ENCODE measurements around the gene PPP1CC.

DNA sequence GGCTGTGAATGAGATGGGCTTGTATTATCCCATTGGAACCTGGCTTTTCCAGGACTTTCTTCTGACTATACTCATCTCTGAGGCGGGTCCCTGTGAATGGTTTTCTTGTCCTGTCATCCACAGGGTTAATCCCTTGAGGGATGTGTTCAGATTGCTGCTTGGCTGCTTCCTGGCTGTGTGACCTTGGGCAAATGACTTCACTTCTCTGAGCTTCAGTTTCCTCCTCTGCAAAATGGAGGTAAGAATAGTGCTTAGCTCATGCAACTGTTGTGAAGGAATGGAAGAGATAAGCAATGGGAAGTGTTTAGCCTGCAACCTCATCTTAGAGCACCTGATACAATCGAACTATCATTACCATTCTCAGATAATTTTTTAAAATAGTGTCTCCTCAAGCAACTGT is 32.1 kb upstream of the PPP1CC start:
- TF ChIP-seq POLR2AphosphoS5 (IDR thresholded peaks at IDR 0.05) = no peak
- TF ChIP-seq, protein P1, sequence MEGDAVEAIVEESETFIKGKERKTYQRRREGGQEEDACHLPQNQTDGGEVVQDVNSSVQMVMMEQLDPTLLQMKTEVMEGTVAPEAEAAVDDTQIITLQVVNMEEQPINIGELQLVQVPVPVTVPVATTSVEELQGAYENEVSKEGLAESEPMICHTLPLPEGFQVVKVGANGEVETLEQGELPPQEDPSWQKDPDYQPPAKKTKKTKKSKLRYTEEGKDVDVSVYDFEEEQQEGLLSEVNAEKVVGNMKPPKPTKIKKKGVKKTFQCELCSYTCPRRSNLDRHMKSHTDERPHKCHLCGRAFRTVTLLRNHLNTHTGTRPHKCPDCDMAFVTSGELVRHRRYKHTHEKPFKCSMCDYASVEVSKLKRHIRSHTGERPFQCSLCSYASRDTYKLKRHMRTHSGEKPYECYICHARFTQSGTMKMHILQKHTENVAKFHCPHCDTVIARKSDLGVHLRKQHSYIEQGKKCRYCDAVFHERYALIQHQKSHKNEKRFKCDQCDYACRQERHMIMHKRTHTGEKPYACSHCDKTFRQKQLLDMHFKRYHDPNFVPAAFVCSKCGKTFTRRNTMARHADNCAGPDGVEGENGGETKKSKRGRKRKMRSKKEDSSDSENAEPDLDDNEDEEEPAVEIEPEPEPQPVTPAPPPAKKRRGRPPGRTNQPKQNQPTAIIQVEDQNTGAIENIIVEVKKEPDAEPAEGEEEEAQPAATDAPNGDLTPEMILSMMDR (IDR thresholded peaks at IDR 0.05; ENCODE audit: poor library complexity, severe bottlenecking) = no peak
- TF ChIP-seq MXI1 (conservative IDR thresholded peaks at IDR 0.05; ENCODE audit: poor library complexity, severe bottlenecking) = no peak
- TF ChIP-seq TAF1 (IDR thresholded peaks at IDR 0.05; ENCODE audit: low read depth) = no peak

Data from neural cell (in vitro differentiated cells).